H9 (cell line): ENCODE results near the gene PLD1. TPM values are rescaled to one million over a fixed set of nuclear protein-coding genes. Genes with fewer than 3 reads are reported as not detected.

Experiments
- DNase-seq: peaks from one replicate; pipeline ENCODE4 v3.0.0-alpha.2; 2017
- H2AFZ ChIP-seq: one replicate; pipeline ENCODE4 v1.6.1; 2013; ENCODE audit warnings: mild to moderate bottlenecking, low read length, control low read depth, moderate library complexity
- H2AK5ac ChIP-seq: 2 replicates; pipeline ENCODE4 v1.6.1; 2013; ENCODE audit warnings: low read length, control low read depth, mixed read lengths; ENCODE audit not compliant: insufficient read length
- H2BK120ac ChIP-seq: one replicate; pipeline ENCODE4 v1.6.1; 2013; ENCODE audit warnings: low read depth, mild to moderate bottlenecking, low read length, control low read depth, inconsistent platforms; ENCODE audit not compliant: poor library complexity, severe bottlenecking
- H2BK12ac ChIP-seq: 2 replicates; pipeline ENCODE4 v1.6.1; 2013; ENCODE audit warnings: low read length, control low read depth, mixed read lengths, low read depth; ENCODE audit not compliant: insufficient read length
- H2BK15ac ChIP-seq: 2 replicates; pipeline ENCODE4 v1.6.1; 2013; ENCODE audit warnings: low read depth, low read length, control low read depth
- H2BK20ac ChIP-seq: one replicate; pipeline ENCODE4 v1.6.1; 2013; ENCODE audit warnings: low read depth, mild to moderate bottlenecking, low read length, control low read depth, inconsistent platforms; ENCODE audit not compliant: poor library complexity, severe bottlenecking
- H2BK5ac ChIP-seq: 2 replicates; pipeline ENCODE4 v1.6.1; 2013; ENCODE audit warnings: low read length, control low read depth, mixed read lengths; ENCODE audit not compliant: insufficient read length
- H3K14ac ChIP-seq: 2 replicates; pipeline ENCODE4 v1.6.1; 2013; ENCODE audit warnings: low read length, control low read depth; ENCODE audit not compliant: insufficient read depth
- H3K18ac ChIP-seq: 2 replicates; pipeline ENCODE4 v1.6.1; 2013; ENCODE audit warnings: low read depth, mild to moderate bottlenecking, mixed read lengths, low read length, control low read depth; ENCODE audit not compliant: insufficient read length
- H3K23ac ChIP-seq: 2 replicates; pipeline ENCODE4 v1.6.1; 2013; ENCODE audit warnings: low read length, control low read depth, mixed read lengths, low read depth; ENCODE audit not compliant: insufficient read length
- H3K23me2 ChIP-seq: 2 replicates; pipeline ENCODE4 v1.6.1; 2013; ENCODE audit warnings: low read depth, mild to moderate bottlenecking, mixed read lengths, low read length, control low read depth; ENCODE audit not compliant: insufficient read length, poor library complexity, severe bottlenecking
- H3K27ac ChIP-seq: 2 replicates; pipeline ENCODE4 v1.5.1; 2013; ENCODE audit warnings: low read length, control low read depth, mixed read lengths, low read depth; ENCODE audit not compliant: insufficient read length
- H3K27me3 ChIP-seq: 2 replicates; pipeline ENCODE4 v1.6.1; 2013; ENCODE audit warnings: low read length, control low read depth, inconsistent platforms; ENCODE audit not compliant: insufficient read depth
- H3K4ac ChIP-seq: 2 replicates; pipeline ENCODE4 v1.6.1; 2013; ENCODE audit warnings: low read depth, mild to moderate bottlenecking, control low read depth, inconsistent platforms, low read length, moderate library complexity
- H3K4me1 ChIP-seq: 2 replicates; pipeline ENCODE4 v1.6.1; 2013; ENCODE audit warnings: low read length, control low read depth, inconsistent platforms; ENCODE audit not compliant: insufficient read depth
- H3K4me2 ChIP-seq: 2 replicates; pipeline ENCODE4 v1.6.1; 2013; ENCODE audit warnings: low read length, control low read depth, mixed read lengths; ENCODE audit not compliant: insufficient read length, insufficient read depth
- H3K56ac ChIP-seq: 2 replicates; pipeline ENCODE4 v1.6.1; 2013; ENCODE audit warnings: low read depth, mild to moderate bottlenecking, mixed read lengths, low read length, control low read depth; ENCODE audit not compliant: insufficient read length
- H3K79me1 ChIP-seq: 2 replicates; pipeline ENCODE4 v1.6.1; 2013; ENCODE audit warnings: low read depth, mild to moderate bottlenecking, moderate library complexity, low read length, control low read depth, inconsistent platforms; ENCODE audit not compliant: insufficient read depth, poor library complexity, severe bottlenecking
- H3K79me2 ChIP-seq: 2 replicates; pipeline ENCODE4 v1.6.1; 2013; ENCODE audit warnings: low read length, control low read depth, inconsistent platforms; ENCODE audit not compliant: insufficient read depth
- H3K9ac ChIP-seq: 2 replicates; pipeline ENCODE4 v1.6.1; 2013; ENCODE audit warnings: low read length, control low read depth, mixed read lengths; ENCODE audit not compliant: insufficient read length; ENCODE audit errors: extremely low read depth
- H3K9me3 ChIP-seq: one replicate; pipeline ENCODE4 v1.6.1; 2013; ENCODE audit warnings: low read depth, low read length, inconsistent platforms; ENCODE audit not compliant: control insufficient read depth
- H3T11ph ChIP-seq: one replicate; pipeline ENCODE4 v1.6.1; 2013; ENCODE audit warnings: mild to moderate bottlenecking, low read length, control low read depth, inconsistent platforms
- H4K20me1 ChIP-seq: one replicate; pipeline ENCODE4 v1.6.1; 2013; ENCODE audit not compliant: control insufficient read depth, insufficient read length, insufficient read depth
- H4K5ac ChIP-seq: 2 replicates; pipeline ENCODE4 v1.6.1; 2013; ENCODE audit warnings: low read depth, mild to moderate bottlenecking, mixed read lengths, low read length, control low read depth; ENCODE audit not compliant: insufficient read length
- H4K8ac ChIP-seq: replicated peaks from 2 replicates; pipeline ENCODE4 v1.6.1; 2013; ENCODE audit warnings: low read length, control low read depth, mixed read lengths, low read depth; ENCODE audit not compliant: insufficient read length
- H4K91ac ChIP-seq: 2 replicates; pipeline ENCODE4 v1.6.1; 2013; ENCODE audit warnings: low read depth, mild to moderate bottlenecking, moderate library complexity, mixed read lengths, low read length, control low read depth; ENCODE audit not compliant: insufficient read length
- H3K27ac Mint-ChIP-seq, 3 experiments: 2 replicates in 2 of 3; 3 replicates in 1 of 3; pipeline ENCODE4 v1.8.0; 2020 to 2021; ENCODE audit warnings: mixed read lengths in 3 of 3, mild to moderate bottlenecking in 1 of 3, moderate library complexity in 1 of 3
- H3K27me3 Mint-ChIP-seq: 2 replicates; pipeline ENCODE4 v1.8.0; 2021; ENCODE audit warnings: low read depth, mild to moderate bottlenecking, moderate library complexity, mixed read lengths
- H3K36me3 Mint-ChIP-seq, 3 experiments: 2 replicates in 2 of 3; 3 replicates in 1 of 3; pipeline ENCODE4 v1.8.0; 2020 to 2021; ENCODE audit warnings: low read depth in 3 of 3, mixed read lengths in 3 of 3; ENCODE audit not compliant: insufficient read depth in 1 of 3
- H3K4me1 Mint-ChIP-seq, 2 experiments: 2 replicates each; pipeline ENCODE4 v1.8.0; 2020; ENCODE audit warnings: mixed read lengths in 2 of 2
- H3K4me3 Mint-ChIP-seq, 2 experiments: 2 replicates in 1 of 2; 3 replicates in 1 of 2; pipeline ENCODE4 v1.8.0; 2020 to 2021; ENCODE audit warnings: mild to moderate bottlenecking in 2 of 2, mixed read lengths in 2 of 2, moderate library complexity in 1 of 2
- H3K9me3 Mint-ChIP-seq, 2 experiments: 2 replicates in 1 of 2; 3 replicates in 1 of 2; pipeline ENCODE4 v1.8.0; 2020; ENCODE audit warnings: mild to moderate bottlenecking in 2 of 2, mixed read lengths in 2 of 2, moderate library complexity in 1 of 2
- CTCF ChIP-seq: fragments of 200-600 bp; sonication (generic); conservative IDR thresholded peaks from 3 replicates; pipeline ENCODE4 v1.8.0; 2021; ENCODE audit warnings: antibody characterized with exemption, mild to moderate bottlenecking
- WGBS: extraction: QIAGEN DNeasy Blood & Tissue Kit; methylation state at CpG from one replicate; pipeline ENCODE4 v1.1.7; 2013; ENCODE audit warnings: missing lambda C conversion rate, low lambda C conversion rate, mixed read lengths; ENCODE audit not compliant: insufficient read length; ENCODE audit errors: extremely low coverage; 5-methylcytosine and 5-hydroxymethylcytosine counted together
- total RNA-seq: library from RNA; stranded (reverse); gene quantifications from 2 replicates; pipeline ENCODE4 v1.2.1, GENCODE V29; 2021

Gene PLD1
- total RNA-seq, 1 experiment from 2014 or later, result 1.8 TPM

DNA sequence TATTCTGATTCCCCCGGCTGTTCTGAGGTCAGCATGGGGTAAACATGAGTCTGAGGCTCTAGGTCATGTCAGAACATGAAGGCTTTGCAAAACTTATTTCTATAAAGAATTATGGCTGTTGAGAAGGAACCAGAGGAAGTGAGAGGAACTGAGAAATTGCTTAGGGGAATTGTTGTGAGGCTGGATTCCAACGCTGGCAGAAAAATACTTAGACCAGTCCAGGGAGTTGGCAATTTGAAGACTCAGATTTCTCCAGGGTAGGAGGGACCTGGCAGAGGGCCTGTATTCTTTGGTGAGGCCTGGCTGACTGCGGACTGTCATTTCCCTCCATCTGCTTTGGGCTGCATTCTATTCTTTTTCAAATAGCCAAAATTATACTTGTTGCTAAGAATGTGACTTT is 155.5 kb downstream of the PLD1 start:
- Histone ChIP-seq H3K18ac (no peak overlapping the region), H3K27ac (no peak overlapping the region), H3K23me2 (no peaks in the 10 kb centered on the region), H3K27me3 (no peaks in the 10 kb centered on the region), H3K23ac (no peak overlapping the region), H3K9me3 (no peaks in the 10 kb centered on the region), H4K5ac (no peak overlapping the region), H3K4me1 (no peaks in the 10 kb centered on the region), H2BK12ac (no peak overlapping the region), H2AFZ (no peak overlapping the region), H4K91ac (no peak overlapping the region), H2AK5ac (no peak overlapping the region), H2BK15ac (no peak overlapping the region), H3T11ph (no peak overlapping the region), H2BK5ac (no peak overlapping the region), H3K4ac (no peak overlapping the region), H3K56ac (no peak overlapping the region), H2BK120ac (no peak overlapping the region), H3K79me2 (no peaks in the 10 kb centered on the region), H3K79me1 (no peaks in the 10 kb centered on the region), H3K14ac (no peak overlapping the region), H4K8ac (no peak overlapping the region), H2BK20ac (no peak overlapping the region), H3K4me2 (no peak overlapping the region), H3K9ac (no peak overlapping the region), H4K20me1 (no peaks in the 10 kb centered on the region)
- no peak for DNase-seq
- H3K4me3 Mint-ChIP-seq, result no peak overlapping the region
- H3K9me3 Mint-ChIP-seq, result no peaks in the 10 kb centered on the region
- H3K27ac Mint-ChIP-seq, result no peak overlapping the region; a peak in 1 of 7 replicates
- no peaks in the 10 kb centered on the region for H3K27me3 Mint-ChIP-seq
- no peak for TF ChIP-seq CTCF
- H3K36me3 Mint-ChIP-seq, result no peaks in the 10 kb centered on the region
- H3K4me1 Mint-ChIP-seq, result no peaks in the 10 kb centered on the region; a peak in 1 of 4 replicates
- no CpG with 5 or more reads among the region's 3 CpGs for WGBS
